Type B pancreatic cell (in vitro differentiated cells): Measurements from ENCODE around the gene JAKMIP1. TPM values are rescaled to one million over a fixed set of nuclear protein-coding genes. Genes with fewer than 3 reads are reported as not detected.

ENCODE experiments used
- DNase-seq: peaks from one replicate; pipeline ENCODE4 v3.0.0; 2021; ENCODE audit warnings: mixed read lengths; ENCODE audit not compliant: unreplicated experiment; ENCODE audit errors: extremely low spot score
- H3K27ac Mint-ChIP-seq: 2 replicates; pipeline ENCODE4 v1.8.0; 2021; ENCODE audit warnings: mild to moderate bottlenecking, mixed read lengths
- H3K27me3 Mint-ChIP-seq: 2 replicates; pipeline ENCODE4 v1.8.0; 2021; ENCODE audit warnings: mixed read lengths
- H3K36me3 Mint-ChIP-seq: 2 replicates; pipeline ENCODE4 v1.8.0; 2021; ENCODE audit warnings: mixed read lengths
- H3K4me1 Mint-ChIP-seq: one replicate; pipeline ENCODE4 v1.8.0; 2021; ENCODE audit warnings: mixed read lengths; ENCODE audit not compliant: unreplicated experiment
- H3K4me3 Mint-ChIP-seq: 2 replicates; pipeline ENCODE4 v1.8.0; 2021; ENCODE audit warnings: mild to moderate bottlenecking, mixed read lengths
- H3K9me3 Mint-ChIP-seq: 2 replicates; pipeline ENCODE4 v1.8.0; 2021; ENCODE audit warnings: mixed read lengths
- total RNA-seq: library from RNA; stranded (reverse); gene quantifications from 2 replicates; pipeline ENCODE4 v1.2.1, GENCODE V29; 2021; ENCODE audit warnings: low replicate concordance
- TF ChIP-seq, protein P1 (sequence below): fragments of 200-600 bp; sonication (generic); conservative IDR thresholded peaks from 2 replicates; pipeline ENCODE4 v1.5.0; 2021; ENCODE audit warnings: antibody characterized with exemption, mild to moderate bottlenecking

The JAKMIP1 gene
- total RNA-seq, 1 donor from 2014 or later = 0.89 TPM

- no peaks in the 10 kb centered on the region for H3K36me3 Mint-ChIP-seq
- H3K27ac Mint-ChIP-seq = no peak overlapping the region
- H3K4me3 Mint-ChIP-seq = no peak overlapping the region
- H3K27me3 Mint-ChIP-seq = peaks cover 27% of the 10 kb centered on the region
- DNase-seq = no peak
- H3K9me3 Mint-ChIP-seq = peaks cover 6% of the 10 kb centered on the region
- TF ChIP-seq, protein P1, sequence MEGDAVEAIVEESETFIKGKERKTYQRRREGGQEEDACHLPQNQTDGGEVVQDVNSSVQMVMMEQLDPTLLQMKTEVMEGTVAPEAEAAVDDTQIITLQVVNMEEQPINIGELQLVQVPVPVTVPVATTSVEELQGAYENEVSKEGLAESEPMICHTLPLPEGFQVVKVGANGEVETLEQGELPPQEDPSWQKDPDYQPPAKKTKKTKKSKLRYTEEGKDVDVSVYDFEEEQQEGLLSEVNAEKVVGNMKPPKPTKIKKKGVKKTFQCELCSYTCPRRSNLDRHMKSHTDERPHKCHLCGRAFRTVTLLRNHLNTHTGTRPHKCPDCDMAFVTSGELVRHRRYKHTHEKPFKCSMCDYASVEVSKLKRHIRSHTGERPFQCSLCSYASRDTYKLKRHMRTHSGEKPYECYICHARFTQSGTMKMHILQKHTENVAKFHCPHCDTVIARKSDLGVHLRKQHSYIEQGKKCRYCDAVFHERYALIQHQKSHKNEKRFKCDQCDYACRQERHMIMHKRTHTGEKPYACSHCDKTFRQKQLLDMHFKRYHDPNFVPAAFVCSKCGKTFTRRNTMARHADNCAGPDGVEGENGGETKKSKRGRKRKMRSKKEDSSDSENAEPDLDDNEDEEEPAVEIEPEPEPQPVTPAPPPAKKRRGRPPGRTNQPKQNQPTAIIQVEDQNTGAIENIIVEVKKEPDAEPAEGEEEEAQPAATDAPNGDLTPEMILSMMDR = no peak
- H3K4me1 Mint-ChIP-seq = no peaks in the 10 kb centered on the region
Measured at GRCh38 chr4:6161921-6162464, 38.4 kb downstream of the JAKMIP1 start.

DNA sequence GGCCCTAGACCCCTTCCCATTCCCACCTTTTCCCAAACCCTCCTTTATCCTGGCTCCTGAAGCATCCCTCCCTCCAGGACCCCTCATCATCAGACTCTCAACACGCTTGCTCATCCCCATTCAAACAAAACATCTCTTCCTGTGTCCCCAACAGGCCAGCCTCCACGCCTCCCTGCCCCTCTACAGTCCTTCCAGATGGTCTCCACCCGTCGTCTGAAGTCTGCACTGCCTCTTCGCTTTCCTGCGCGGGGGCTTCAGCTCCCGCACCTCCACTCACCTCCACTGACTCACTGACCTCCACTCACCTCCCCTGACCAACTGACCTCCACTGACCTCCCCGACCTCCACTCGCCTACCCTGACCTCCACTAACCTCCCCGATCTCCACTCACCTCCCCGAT, 39.8 kb downstream of the JAKMIP1 start:
- no peak overlapping the region for H3K4me3 Mint-ChIP-seq
- H3K27me3 Mint-ChIP-seq = peaks cover 33% of the 10 kb centered on the region
- peaks cover 6% of the 10 kb centered on the region for H3K9me3 Mint-ChIP-seq
- no peak overlapping the region for H3K27ac Mint-ChIP-seq
- TF ChIP-seq, protein P1 = no peak
- no peaks in the 10 kb centered on the region for H3K36me3 Mint-ChIP-seq
- H3K4me1 Mint-ChIP-seq = no peaks in the 10 kb centered on the region
- no peak for DNase-seq

DNA sequence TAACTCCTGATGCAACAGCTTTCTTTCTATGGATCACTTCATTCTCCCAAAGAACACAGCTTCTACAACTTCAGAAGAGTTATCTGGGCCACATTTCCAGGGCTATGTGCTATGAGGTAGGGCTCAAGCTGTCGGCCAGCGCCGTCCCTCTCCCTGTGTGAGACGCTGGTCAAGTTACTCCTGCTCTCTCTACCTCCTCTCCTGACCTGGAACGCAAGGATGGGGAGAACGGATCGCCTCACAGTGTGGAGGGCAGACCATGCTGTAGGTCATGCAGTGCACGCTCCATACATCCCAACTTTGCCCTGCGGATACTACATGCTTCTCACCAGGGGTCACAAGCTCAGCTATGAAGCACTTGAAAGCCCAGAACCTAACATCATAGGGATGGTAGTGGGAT, 42.4 kb downstream of the JAKMIP1 start:
- Mint-ChIP-seq H3K27me3 (peaks cover 42% of the 10 kb centered on the region), H3K4me3 (no peak overlapping the region), H3K4me1 (no peaks in the 10 kb centered on the region), H3K36me3 (no peaks in the 10 kb centered on the region), H3K9me3 (no peaks in the 10 kb centered on the region), H3K27ac (no peak overlapping the region)
- TF ChIP-seq, protein P1 = no peak
- no peak for DNase-seq

DNA sequence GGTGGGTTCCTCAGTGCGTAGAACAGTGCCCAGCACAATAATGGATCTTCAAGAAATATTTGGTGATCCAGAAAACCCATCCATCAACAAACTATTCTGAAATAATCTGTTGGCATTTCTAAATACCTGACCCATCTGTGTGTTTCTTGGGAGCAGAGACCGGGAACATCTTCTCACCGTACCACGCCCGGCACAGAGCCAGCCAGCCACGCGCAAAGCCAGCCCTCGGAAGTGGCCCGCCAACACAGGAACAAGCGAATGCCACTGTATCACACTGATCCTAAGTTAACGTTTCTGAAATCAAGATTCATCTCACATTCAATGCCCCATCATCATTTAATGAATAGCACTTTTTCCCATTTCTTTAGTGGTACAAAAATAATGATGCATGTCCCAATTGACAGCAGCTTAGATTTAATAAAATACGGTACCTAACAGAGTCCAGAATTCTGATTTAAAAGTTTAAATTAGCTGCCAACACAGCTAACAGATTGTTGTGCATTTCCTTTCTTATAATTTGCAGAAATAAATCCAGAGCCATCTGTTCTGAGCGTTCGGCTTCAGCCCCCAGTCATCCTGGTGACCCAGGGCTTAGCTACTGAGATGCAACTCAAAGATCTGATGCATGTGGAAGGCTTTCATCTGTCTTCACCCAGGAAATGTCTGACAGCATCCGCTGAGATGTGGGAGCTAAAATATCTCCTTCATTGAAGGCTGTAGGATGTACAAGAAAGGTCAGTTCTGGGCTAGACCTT, 44.2 kb downstream of the JAKMIP1 start:
- no peak overlapping the region for H3K4me3 Mint-ChIP-seq
- no peak overlapping the region for H3K27ac Mint-ChIP-seq
- H3K27me3 Mint-ChIP-seq = peaks cover 46% of the 10 kb centered on the region
- DNase-seq = no peak
- TF ChIP-seq, protein P1 = no peak
- no peaks in the 10 kb centered on the region for H3K36me3 Mint-ChIP-seq
- H3K9me3 Mint-ChIP-seq = no peaks in the 10 kb centered on the region
- no peaks in the 10 kb centered on the region for H3K4me1 Mint-ChIP-seq

GRCh38 chr4:6154875-6155274, 45.5 kb downstream of the JAKMIP1 start:
- peaks cover 48% of the 10 kb centered on the region for H3K27me3 Mint-ChIP-seq
- no peak overlapping the region for H3K27ac Mint-ChIP-seq
- no peaks in the 10 kb centered on the region for H3K9me3 Mint-ChIP-seq
- H3K36me3 Mint-ChIP-seq = no peaks in the 10 kb centered on the region
- H3K4me1 Mint-ChIP-seq = no peaks in the 10 kb centered on the region
- no peak for DNase-seq
- TF ChIP-seq, protein P1 = no peak
- H3K4me3 Mint-ChIP-seq = no peak overlapping the region
